K562 (cell line): ENCODE data around the gene AGAP1. TPM values are rescaled to one million over a fixed set of nuclear protein-coding genes. Genes with fewer than 3 reads are reported as not detected.

Source experiments
- E2F6 ChIP-seq, 2 experiments: IDR thresholded peaks; 2 replicates each; pipeline ENCODE4 v1.6.1; 2011; ENCODE audit warnings: borderline replicate concordance in 1 of 2, control low read depth in 1 of 2, low read depth in 1 of 2, low read length in 1 of 2, mild to moderate bottlenecking in 1 of 2, mixed read lengths in 1 of 2, moderate library complexity in 1 of 2; ENCODE audit not compliant: insufficient read depth in 1 of 2, insufficient read length in 1 of 2, poor library complexity in 1 of 2, severe bottlenecking in 1 of 2; ENCODE audit errors: extremely low read depth in 1 of 2
- HMGXB4 ChIP-seq: sonication (generic); formaldehyde crosslinking; IDR thresholded peaks from 2 replicates; pipeline ENCODE4 v1.8.1; 2023; ENCODE audit warnings: mild to moderate bottlenecking, missing genetic modification reagents
- MAX ChIP-seq: sonication (generic); formaldehyde crosslinking; IDR thresholded peaks from 2 replicates; pipeline ENCODE4 v1.9.0; 2022; ENCODE audit warnings: mild to moderate bottlenecking, missing genetic modification reagents
- RFX7 ChIP-seq: fragments of 250-450 bp; sonication (Bioruptor Pico); IDR thresholded peaks from 2 replicates; pipeline ENCODE4 v1.5.1; 2021; ENCODE audit warnings: mild to moderate bottlenecking
- TAF1 ChIP-seq: IDR thresholded peaks from 2 replicates; pipeline ENCODE4 v1.6.1; 2011; ENCODE audit warnings: mild to moderate bottlenecking, low read length, moderate library complexity; ENCODE audit not compliant: insufficient read depth, control insufficient read depth, severe bottlenecking; ENCODE audit errors: extremely low read depth
- YY1 ChIP-seq, 3 experiments: IDR thresholded peaks; 2 replicates each; pipeline ENCODE4 v1.6.1; 2011; ENCODE audit warnings: low read length in 2 of 3, mild to moderate bottlenecking in 2 of 3, moderate library complexity in 2 of 3, borderline replicate concordance in 1 of 3, control low read depth in 1 of 3, low read depth in 1 of 3; ENCODE audit not compliant: insufficient read depth in 3 of 3, insufficient replicate concordance in 2 of 3, control insufficient read depth in 1 of 3, insufficient read length in 1 of 3; ENCODE audit errors: extremely low read depth in 1 of 3
- ZNF184 ChIP-seq: sonication (generic); formaldehyde crosslinking; IDR thresholded peaks from 2 replicates; pipeline ENCODE4 v1.5.0; 2020; ENCODE audit warnings: missing genetic modification reagents
- polyA plus RNA-seq, 8 experiments: library from polyadenylated mRNA; depleted of rRNA in 4 of 8; stranded (reverse) in 5 of 8; unstranded in 3 of 8; fragments of >200 nt; fragmentation: Nextera tagmentation in 2 of 8; fragmentation: Illumina TruSeq in 1 of 8; extraction: Ambion mirVana in 2 of 8; extraction: Trizol in 1 of 8; gene quantifications; 2 replicates each; pipeline versions ENCODE4 v1.2.1 to v1.2.3, GENCODE V29; 2011 to 2014; ENCODE audit warnings: inconsistent platforms in 1 of 8, missing spikeins in 1 of 8
- total RNA-seq, 7 experiments: library from RNA; depleted of rRNA in 6 of 7; stranded (reverse); fragments of >200 nt in 6 of 7; fragmentation: Illumina TruSeq in 2 of 7; extraction: Trizol in 2 of 7; gene quantifications; 2 replicates each; pipeline versions ENCODE4 v1.2.1 to v1.2.3, GENCODE V29; 2011 to 2021; ENCODE audit warnings: low replicate concordance in 1 of 7
- TF ChIP-seq, protein P1 (sequence below), 2 experiments: fragments of 450-650 bp in 1 of 2; sonication (generic) in 1 of 2; formaldehyde crosslinking in 1 of 2; IDR thresholded peaks; 2 replicates each; pipeline versions ENCODE4 v1.7.1 to v1.9.0; 2016 to 2022; ENCODE audit warnings: inconsistent platforms in 1 of 2, mild to moderate bottlenecking in 1 of 2, missing genetic modification reagents in 1 of 2
- TF ChIP-seq, protein P2 (sequence below): IDR thresholded peaks from 3 replicates; pipeline ENCODE4 v1.6.1; 2011; ENCODE audit warnings: borderline replicate concordance, mild to moderate bottlenecking, moderate library complexity; ENCODE audit not compliant: insufficient read length; ENCODE audit errors: extremely low read depth

Gene AGAP1
- total and polyA plus RNA-seq, 9 of the 15 experiments (the other 6 are each of a cell fraction or from before 2014, with no cell fraction given) = 1.3 to 24.0 (median 10.6) TPM

- TF ChIP-seq, protein P1, sequence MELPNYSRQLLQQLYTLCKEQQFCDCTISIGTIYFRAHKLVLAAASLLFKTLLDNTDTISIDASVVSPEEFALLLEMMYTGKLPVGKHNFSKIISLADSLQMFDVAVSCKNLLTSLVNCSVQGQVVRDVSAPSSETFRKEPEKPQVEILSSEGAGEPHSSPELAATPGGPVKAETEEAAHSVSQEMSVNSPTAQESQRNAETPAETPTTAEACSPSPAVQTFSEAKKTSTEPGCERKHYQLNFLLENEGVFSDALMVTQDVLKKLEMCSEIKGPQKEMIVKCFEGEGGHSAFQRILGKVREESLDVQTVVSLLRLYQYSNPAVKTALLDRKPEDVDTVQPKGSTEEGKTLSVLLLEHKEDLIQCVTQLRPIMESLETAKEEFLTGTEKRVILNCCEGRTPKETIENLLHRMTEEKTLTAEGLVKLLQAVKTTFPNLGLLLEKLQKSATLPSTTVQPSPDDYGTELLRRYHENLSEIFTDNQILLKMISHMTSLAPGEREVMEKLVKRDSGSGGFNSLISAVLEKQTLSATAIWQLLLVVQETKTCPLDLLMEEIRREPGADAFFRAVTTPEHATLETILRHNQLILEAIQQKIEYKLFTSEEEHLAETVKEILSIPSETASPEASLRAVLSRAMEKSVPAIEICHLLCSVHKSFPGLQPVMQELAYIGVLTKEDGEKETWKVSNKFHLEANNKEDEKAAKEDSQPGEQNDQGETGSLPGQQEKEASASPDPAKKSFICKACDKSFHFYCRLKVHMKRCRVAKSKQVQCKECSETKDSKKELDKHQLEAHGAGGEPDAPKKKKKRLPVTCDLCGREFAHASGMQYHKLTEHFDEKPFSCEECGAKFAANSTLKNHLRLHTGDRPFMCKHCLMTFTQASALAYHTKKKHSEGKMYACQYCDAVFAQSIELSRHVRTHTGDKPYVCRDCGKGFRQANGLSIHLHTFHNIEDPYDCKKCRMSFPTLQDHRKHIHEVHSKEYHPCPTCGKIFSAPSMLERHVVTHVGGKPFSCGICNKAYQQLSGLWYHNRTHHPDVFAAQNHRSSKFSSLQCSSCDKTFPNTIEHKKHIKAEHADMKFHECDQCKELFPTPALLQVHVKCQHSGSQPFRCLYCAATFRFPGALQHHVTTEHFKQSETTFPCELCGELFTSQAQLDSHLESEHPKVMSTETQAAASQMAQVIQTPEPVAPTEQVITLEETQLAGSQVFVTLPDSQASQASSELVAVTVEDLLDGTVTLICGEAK (IDR thresholded peaks at IDR 0.05) = no peak
- TF ChIP-seq, protein P1 (CRISPR knock-in tag; IDR thresholded peaks at IDR 0.05) = no peak
- TF ChIP-seq YY1 (IDR thresholded peaks at IDR 0.05; ENCODE audit: borderline replicate concordance in 1 of 3, control insufficient read depth in 1 of 3, extremely low read depth in 1 of 3, insufficient read depth in 3 of 3, insufficient read length in 1 of 3, insufficient replicate concordance in 2 of 3, low read depth in 1 of 3, low read length in 2 of 3) (no peak), MAX (CRISPR knock-in tag) (no peak), RFX7 (no peak), ZNF184 (CRISPR knock-in tag) (no peak), TAF1 (no peak), HMGXB4 (CRISPR knock-in tag) (no peak), E2F6 (IDR thresholded peaks at IDR 0.05; ENCODE audit: borderline replicate concordance in 1 of 2, extremely low read depth in 1 of 2, insufficient read depth in 1 of 2, insufficient read length in 1 of 2, low read depth in 1 of 2, low read length in 1 of 2, poor library complexity in 1 of 2, severe bottlenecking in 1 of 2) (no peak)
- TF ChIP-seq, protein P2, sequence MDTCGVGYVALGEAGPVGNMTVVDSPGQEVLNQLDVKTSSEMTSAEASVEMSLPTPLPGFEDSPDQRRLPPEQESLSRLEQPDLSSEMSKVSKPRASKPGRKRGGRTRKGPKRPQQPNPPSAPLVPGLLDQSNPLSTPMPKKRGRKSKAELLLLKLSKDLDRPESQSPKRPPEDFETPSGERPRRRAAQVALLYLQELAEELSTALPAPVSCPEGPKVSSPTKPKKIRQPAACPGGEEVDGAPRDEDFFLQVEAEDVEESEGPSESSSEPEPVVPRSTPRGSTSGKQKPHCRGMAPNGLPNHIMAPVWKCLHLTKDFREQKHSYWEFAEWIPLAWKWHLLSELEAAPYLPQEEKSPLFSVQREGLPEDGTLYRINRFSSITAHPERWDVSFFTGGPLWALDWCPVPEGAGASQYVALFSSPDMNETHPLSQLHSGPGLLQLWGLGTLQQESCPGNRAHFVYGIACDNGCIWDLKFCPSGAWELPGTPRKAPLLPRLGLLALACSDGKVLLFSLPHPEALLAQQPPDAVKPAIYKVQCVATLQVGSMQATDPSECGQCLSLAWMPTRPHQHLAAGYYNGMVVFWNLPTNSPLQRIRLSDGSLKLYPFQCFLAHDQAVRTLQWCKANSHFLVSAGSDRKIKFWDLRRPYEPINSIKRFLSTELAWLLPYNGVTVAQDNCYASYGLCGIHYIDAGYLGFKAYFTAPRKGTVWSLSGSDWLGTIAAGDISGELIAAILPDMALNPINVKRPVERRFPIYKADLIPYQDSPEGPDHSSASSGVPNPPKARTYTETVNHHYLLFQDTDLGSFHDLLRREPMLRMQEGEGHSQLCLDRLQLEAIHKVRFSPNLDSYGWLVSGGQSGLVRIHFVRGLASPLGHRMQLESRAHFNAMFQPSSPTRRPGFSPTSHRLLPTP = no peak
Observed at GRCh38 chr2:235677276-235677788, 183.5 kb downstream of the AGAP1 start (continued).
